Fibroblast of skin of right biceps (primary cell): ENCODE results near the gene FAM89B.
A peak's percentile ranks its signal among the peaks of the same experiment; 100 is the strongest.

Experiments
- DNase-seq: peaks from one replicate; pipeline ENCODE4 v3.0.0-alpha.2; 2013

FAM89B gene

GRCh38 chr11:65591939-65592857 is 19.9 kb downstream of the FAM89B start:
- DNase-seq, result peak; percentile 79

GRCh38 chr11:65592858-65593517 is 20.6 kb downstream of the FAM89B start:
- DNase-seq, result no peak

- DNase-seq, result peak; percentile 31
Measured at GRCh38 chr11:65593518-65594414, 21.4 kb downstream of the FAM89B start.

- no peak for DNase-seq
Measured at GRCh38 chr11:65595131-65595530, 22.8 kb downstream of the FAM89B start.

GRCh38 chr11:65595543-65596281 is 23.4 kb downstream of the FAM89B start, which contains the start of gene KCNK7:
Gene KCNK7 (minus strand): TSS chr11:65595800. CDS start chr11:65595772, 28 bp downstream.
- DNase-seq, result no peak

GRCh38 chr11:65596520-65596919 is 24.2 kb downstream of the FAM89B start:
- no peak for DNase-seq

GRCh38 chr11:65598258-65598699 is 25.9 kb downstream of the FAM89B start:
- DNase-seq, result no peak

- DNase-seq, result no peak
Measured at GRCh38 chr11:65599216-65599954, 27.0 kb downstream of the FAM89B start.

- no peak for DNase-seq
Measured at GRCh38 chr11:65599955-65600246, 27.6 kb downstream of the FAM89B start.

GRCh38 chr11:65604258-65604657 is 31.9 kb downstream of the FAM89B start:
- no peak for DNase-seq

GRCh38 chr11:65606876-65607613 is 34.7 kb downstream of the FAM89B start:
- DNase-seq, result peak; percentile 98

GRCh38 chr11:65607614-65608426 is 35.5 kb downstream of the FAM89B start:
- no peak for DNase-seq

- DNase-seq, result no peak
Measured at GRCh38 chr11:65609229-65609628, 36.9 kb downstream of the FAM89B start.

GRCh38 chr11:65609665-65610064 is 37.3 kb downstream of the FAM89B start:
- no peak for DNase-seq

- no peak for DNase-seq
Measured at GRCh38 chr11:65610404-65610803, 38.1 kb downstream of the FAM89B start.

GRCh38 chr11:65611028-65611757 is 38.9 kb downstream of the FAM89B start:
- no peak for DNase-seq

- DNase-seq, result no peak
Measured at GRCh38 chr11:65611758-65612603, 39.6 kb downstream of the FAM89B start.

- DNase-seq, result no peak
Measured at GRCh38 chr11:65612691-65613090, 40.4 kb downstream of the FAM89B start.
